CD4-positive, alpha-beta T cell treated with Interleukin-12 subunit alpha and Interleukin-12 subunit beta, for 1 hour (primary cell): ENCODE measurements around the gene TMEM259.

Experiments
- DNase-seq: peaks from one replicate; pipeline ENCODE4 v3.0.0-alpha.2; 2020

Gene TMEM259

DNA sequence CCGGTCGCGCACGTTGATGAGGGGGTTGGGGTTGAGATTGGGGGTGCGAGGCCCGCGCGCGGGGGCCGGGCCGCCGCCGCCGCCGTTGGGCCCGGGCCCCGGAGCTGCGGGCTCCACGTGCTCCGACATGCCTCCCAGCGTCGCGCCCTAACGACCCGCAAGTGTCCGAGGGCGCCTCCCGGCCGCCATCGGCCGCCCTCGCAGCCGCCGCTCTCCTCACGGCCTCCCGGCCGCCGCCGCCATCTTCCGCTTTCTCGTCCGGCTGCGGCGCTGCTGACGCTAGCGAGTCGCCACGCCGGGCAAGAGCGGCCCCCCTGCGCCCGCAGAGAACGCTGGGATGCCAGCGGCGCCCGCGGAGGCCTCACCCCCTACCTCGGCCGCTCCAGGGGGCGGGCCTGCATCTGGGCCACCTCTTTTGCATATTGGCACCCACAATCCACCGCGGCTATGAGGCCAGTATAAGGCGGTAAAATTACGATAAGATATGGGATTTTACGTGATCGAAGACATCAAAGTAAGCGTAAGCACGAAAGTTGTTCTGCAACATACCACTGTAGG, at the start of gene TMEM259:
Gene TMEM259, minus strand, starts transcription at position 256 of the 558 bp plus-strand sequence. Its CDS starts 127 bp downstream, at position 129.
- DNase-seq: peak; percentile 98

- no peak for DNase-seq
These were observed 49.6 kb upstream of the TMEM259 start for GRCh38 chr19:1070576-1070930.

DNA sequence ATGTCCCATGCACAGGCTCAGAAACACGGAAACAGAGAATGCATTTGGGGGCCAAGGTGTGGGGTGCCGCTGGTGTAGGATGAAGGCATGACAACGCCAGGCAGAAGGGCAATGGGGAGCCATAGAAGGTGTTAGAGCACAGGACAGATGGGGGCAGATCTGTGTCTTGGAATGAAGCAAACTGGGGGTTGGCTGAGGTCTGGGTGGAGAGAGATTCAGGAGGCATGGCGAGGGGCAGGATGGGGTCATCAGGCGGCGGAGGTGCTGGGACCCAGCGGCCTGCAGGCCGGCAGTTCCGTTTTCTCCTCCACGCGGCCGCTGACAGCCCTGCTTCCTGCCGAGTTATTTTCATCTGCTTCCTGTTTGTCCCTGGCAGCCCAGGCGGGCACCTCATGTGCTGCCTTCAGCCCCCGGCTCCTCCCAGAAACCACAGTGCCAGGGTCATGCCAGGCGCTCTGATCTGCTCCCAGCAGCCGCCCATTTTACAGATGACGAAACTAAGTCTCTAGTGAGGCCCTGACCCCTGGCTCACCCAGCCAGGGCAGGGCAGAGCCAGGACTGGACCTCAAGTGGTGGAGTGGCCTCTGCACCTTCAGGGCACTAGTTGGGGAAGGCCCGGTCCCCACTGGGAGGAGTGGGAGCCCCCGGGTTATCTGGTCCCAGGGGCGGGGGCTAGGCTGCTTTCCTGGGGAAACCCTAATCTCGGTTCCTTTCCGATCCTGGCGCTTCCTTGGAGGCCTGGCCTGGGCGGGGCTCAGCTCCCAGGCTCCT, 48.3 kb upstream of the TMEM259 start:
- peak; percentile 84 for DNase-seq

DNA sequence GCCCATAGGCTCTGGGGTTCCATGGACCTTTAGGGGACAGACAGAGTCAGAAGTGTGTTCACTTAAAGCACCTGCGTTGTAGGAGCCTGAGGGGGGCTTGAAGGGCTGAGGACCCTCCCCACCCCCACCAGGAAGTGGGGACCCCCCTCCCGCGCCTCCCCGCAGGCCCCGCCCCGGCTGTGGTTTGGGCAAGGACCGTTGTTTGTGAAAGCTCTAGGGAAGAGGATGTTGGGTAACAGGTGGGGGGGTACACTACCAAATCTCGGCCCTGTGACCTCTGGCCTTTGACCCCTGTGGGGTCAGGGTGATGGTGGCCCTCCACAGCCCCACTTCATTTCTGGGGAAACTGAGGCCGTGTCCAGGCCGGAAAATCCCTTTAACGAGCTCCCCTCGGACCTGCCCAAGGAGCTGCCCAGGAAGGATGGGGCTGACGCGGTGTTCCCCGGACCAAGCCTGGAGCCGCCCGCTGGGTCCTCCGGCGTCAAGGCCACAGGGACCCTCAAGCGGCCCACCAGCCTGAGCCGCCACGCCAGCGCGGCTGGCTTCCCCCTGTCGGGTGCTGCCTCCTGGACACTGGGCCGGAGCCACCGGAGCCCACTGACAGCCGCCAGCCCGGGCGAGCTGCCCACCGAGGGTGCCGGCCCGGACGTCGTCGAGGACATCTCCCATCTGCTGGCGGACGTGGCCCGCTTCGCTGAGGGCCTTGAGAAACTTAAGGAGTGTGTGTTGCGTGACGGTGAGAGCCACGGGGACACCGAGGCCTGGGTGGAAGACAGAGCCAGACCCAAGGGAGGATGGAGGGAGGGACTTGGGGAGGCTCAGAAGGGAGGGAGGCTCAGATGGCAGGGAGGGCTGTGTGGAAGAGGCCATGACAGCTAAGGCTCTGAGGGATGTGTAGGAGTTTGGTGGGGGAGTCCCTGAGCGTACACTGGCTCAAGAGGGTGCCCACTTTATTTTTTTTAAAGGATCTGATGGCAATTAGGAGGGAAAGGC, 47.4 kb upstream of the TMEM259 start:
- DNase-seq: peak; percentile 83

- peak; percentile 81 for DNase-seq
These were observed 46.5 kb upstream of the TMEM259 start for GRCh38 chr19:1067341-1067957.

GRCh38 chr19:1066748-1067340, 45.9 kb upstream of the TMEM259 start, which contains the start of gene ARHGAP45:
ARHGAP45 (plus strand) TSS chr19:1067167; CDS start chr19:1067406, 239 bp downstream.
- DNase-seq: peak; percentile 90

DNA sequence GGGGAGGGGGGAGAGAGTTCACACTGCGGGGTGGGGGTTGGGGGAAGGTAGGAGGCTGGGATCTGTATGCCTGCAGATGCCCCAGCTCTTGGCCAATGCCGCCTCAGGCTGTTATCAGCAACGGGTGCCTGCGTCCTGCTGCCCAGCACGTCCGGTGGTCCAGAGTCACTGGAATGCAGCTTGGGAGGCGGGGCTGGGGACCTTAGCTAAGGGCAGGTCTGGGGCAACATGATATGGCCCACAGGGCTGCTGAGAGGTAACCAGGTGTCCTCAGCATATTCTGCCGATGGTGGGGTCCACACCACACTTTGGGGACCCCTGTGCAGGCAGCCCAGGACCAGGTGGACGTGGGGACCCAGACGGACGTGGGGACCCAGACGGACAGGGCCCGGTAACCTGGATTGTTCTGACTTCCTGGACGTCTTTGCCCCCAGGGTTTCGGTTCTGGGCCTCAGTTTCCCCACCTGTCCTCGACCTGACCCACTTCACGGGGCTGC, 45.4 kb upstream of the TMEM259 start:
- no peak for DNase-seq

GRCh38 chr19:1065606-1066109, 44.7 kb upstream of the TMEM259 start:
- DNase-seq: no peak

DNA sequence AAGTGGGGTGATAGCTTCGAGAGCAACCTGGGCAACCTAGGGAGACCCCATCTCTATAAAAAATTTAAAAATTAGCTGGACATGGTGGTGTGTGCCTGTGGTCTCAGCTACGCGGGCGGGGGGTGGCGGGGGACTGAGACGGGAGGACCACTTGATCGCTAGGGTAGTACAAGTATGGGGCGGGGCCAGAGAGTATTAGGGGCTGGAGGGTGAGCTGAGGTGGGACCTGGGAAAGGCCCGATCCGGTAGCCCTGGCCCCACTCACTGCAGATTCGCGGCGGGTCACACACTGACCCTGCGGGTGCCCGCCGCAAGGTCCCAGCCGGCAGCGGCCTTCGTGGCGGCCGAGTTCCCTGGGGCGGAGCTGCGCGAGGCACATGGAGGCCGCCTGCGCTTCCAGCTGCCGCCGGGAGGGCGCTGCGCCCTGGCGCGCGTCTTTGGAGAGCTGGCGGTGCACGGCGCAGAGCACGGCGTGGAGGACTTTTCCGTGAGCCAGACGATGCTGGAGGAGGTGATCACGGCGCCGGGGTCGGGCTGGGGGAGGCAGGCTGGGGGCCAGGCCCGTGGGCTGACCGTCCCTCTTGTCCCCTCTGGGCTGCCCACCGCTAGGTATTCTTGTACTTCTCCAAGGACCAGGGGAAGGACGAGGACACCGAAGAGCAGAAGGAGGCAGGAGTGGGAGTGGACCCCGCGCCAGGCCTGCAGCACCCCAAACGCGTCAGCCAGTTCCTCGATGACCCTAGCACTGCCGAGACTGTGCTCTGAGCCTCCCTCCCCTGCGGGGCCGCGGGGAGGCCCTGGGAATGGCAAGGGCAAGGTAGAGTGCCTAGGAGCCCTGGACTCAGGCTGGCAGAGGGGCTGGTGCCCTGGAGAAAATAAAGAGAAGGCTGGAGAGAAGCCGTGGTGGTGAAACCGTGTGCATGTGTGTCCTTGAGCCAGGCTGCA, 44.0 kb upstream of the TMEM259 start:
- DNase-seq: peak; percentile 76

GRCh38 chr19:1063909-1064660, 43.2 kb upstream of the TMEM259 start:
- DNase-seq: no peak

DNA sequence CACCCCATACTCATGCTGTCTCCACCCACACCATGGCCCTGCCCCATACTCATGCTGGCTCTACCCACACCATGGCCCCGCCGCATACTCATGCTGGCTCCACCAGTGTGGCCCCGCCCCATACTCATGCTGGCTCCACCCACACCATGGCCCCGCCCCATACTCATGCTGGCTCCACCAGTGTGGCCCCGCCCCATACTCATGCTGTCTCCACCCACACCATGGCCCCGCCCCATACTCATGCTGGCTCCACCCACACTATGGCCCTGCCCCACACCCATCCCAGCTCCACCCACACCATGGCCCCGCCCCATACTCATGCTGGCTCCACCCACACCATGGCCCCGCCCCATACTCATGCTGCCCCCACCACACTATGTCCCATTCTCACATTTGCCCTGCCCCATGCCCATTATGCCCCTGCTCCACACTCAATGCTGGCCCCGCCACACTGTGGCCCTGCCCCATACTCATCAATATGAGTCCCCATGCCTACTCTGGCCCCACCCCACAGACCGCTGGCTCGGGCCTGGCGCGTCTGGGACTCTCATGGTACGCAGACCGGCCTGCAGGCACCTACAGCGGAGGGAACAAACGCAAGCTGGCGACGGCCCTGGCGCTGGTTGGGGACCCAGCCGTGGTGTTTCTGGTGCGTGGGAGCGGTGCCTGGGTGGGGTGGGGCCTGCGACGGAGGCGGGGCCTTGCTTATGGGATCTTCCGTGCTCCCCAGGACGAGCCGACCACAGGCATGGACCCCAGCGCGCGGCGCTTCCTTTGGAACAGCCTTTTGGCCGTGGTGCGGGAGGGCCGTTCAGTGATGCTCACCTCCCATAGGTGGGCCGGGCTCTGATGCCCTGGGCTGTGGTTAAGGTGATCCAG, 42.3 kb upstream of the TMEM259 start:
- peak; percentile 76 for DNase-seq

- DNase-seq: no peak
These were observed 41.6 kb upstream of the TMEM259 start for GRCh38 chr19:1062387-1063029.

DNA sequence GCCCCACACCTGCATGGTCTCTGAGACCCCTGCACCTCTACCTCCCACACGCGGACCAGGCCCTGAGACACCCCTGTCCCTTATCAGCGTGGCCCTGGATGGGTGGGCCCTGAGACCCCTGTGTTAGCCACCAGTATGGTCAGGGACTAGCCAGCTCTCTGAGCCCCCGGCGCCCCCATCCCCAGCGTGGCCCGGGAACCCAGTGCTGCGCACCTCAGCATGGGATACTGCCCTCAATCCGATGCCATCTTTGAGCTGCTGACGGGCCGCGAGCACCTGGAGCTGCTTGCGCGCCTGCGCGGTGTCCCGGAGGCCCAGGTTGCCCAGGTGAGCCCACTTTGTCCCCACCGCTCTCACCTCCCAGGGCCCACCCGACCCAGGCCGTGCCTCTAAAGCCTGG, 41.1 kb upstream of the TMEM259 start:
- DNase-seq: no peak

DNA sequence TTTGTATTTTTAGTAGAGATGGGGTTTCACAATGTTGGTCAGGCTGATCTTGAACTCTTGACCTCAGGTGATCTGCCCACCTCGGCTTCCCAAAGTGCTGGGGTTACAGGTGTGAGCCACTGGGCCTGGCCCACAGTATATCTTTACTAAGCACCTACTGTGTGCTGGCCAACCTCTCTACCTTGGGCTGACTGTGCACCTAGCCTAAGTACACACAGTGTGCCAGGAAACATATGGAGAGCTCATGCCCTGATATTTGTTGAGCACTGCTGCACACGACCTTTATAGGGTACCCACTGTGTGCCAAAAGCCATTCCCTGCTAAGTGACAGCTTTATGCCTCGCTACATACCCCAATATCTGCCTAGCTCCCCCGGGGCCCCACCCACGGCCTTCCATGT, 39.8 kb upstream of the TMEM259 start:
- DNase-seq: no peak

- no peak for DNase-seq
These were observed 37.2 kb upstream of the TMEM259 start for GRCh38 chr19:1058112-1058511.

- peak; percentile 74 for DNase-seq
These were observed 36.4 kb upstream of the TMEM259 start for GRCh38 chr19:1057176-1057855.

DNA sequence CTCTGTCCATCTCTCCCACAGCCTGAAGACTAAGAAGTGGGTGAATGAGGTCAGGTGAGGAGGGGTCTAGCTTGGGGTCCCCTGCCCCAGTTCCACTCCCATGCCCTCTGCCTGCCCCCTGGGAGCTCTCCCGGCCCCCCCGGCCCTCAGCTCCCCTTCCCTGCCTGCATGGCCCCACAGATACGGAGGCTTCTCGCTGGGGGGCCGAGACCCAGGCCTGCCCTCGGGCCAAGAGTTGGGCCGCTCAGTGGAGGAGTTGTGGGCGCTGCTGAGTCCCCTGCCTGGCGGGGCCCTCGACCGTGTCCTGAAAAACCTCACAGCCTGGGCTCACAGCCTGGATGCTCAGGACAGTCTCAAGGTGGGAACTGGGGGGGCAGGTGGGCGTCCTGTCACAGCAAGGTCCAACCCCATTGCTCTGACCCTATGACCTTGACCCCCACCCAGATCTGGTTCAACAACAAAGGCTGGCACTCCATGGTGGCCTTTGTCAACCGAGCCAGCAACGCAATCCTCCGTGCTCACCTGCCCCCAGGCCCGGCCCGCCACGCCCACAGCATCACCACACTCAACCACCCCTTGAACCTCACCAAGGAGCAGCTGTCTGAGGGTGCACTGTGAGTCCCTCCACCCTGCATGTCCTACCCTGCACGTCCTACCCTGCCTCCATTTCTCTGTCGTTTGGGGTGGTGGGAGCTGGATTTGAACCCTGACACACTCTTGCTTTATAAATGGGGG, 35.1 kb upstream of the TMEM259 start:
- no peak for DNase-seq
